HepG2 (cell line): ENCODE results near the gene CLDN9. TPM values are rescaled to one million over a fixed set of nuclear protein-coding genes. Genes with fewer than 3 reads are reported as not detected.

Source experiments
- FOXM1 ChIP-seq: sonication (generic); formaldehyde crosslinking; IDR thresholded peaks from 2 replicates; pipeline ENCODE4 v1.5.0; 2020; ENCODE audit warnings: missing genetic modification reagents
- HMG20B ChIP-seq: conservative IDR thresholded peaks from 2 replicates; pipeline ENCODE4 v1.6.1; 2016; ENCODE audit warnings: missing genetic modification reagents, missing compliant biosample characterization
- HNRNPLL ChIP-seq: fragments of 200-400 bp; formaldehyde crosslinking; IDR thresholded peaks from 2 replicates; pipeline ENCODE4 v1.6.1; 2017; ENCODE audit warnings: mild to moderate bottlenecking, low read depth, low read length; ENCODE audit not compliant: poor library complexity, severe bottlenecking
- MED1 ChIP-seq: sonication (generic); formaldehyde crosslinking; IDR thresholded peaks from 2 replicates; pipeline ENCODE4 v1.4.0; 2020; ENCODE audit warnings: missing genetic modification reagents
- NR2F2 ChIP-seq: IDR thresholded peaks from 2 replicates; pipeline ENCODE4 v1.6.1; 2012; ENCODE audit warnings: low read depth, inconsistent platforms, borderline replicate concordance
- PBX2 ChIP-seq: IDR thresholded peaks from 2 replicates; pipeline ENCODE4 v1.6.1; 2016; ENCODE audit warnings: control low read depth
- SMAD9 ChIP-seq: sonication (generic); formaldehyde crosslinking; IDR thresholded peaks from 2 replicates; pipeline ENCODE4 v1.5.1; 2020; ENCODE audit warnings: mild to moderate bottlenecking, missing genetic modification reagents
- SYNCRIP ChIP-seq: fragments of 200-400 bp; formaldehyde crosslinking; IDR thresholded peaks from 2 replicates; pipeline ENCODE4 v1.6.1; 2018; ENCODE audit warnings: mild to moderate bottlenecking, low read depth, low read length; ENCODE audit not compliant: insufficient read depth
- TEAD3 ChIP-seq: optimal IDR thresholded peaks from 2 replicates; pipeline ENCODE3; 2016; ENCODE audit warnings: borderline replicate concordance
- THAP11 ChIP-seq: IDR thresholded peaks from 2 replicates; pipeline ENCODE4 v1.6.1; 2016; ENCODE audit warnings: missing biosample characterization, missing genetic modification reagents
- U2AF2 ChIP-seq: fragments of 200-400 bp; formaldehyde crosslinking; IDR thresholded peaks from 2 replicates; pipeline ENCODE4 v1.6.1; 2017; ENCODE audit warnings: low read depth, mild to moderate bottlenecking, low read length
- ZBTB49 ChIP-seq: sonication (generic); formaldehyde crosslinking; IDR thresholded peaks from 2 replicates; pipeline ENCODE4 v1.4.0; 2020; ENCODE audit warnings: missing genetic modification reagents, borderline replicate concordance
- ZFP37 ChIP-seq: sonication (generic); formaldehyde crosslinking; IDR thresholded peaks from 2 replicates; pipeline ENCODE4 v1.4.0; 2020; ENCODE audit warnings: missing genetic modification reagents, borderline replicate concordance
- ZNF274 ChIP-seq: sonication (generic); formaldehyde crosslinking; IDR thresholded peaks from 2 replicates; pipeline ENCODE4 v1.5.1; 2020; ENCODE audit warnings: mild to moderate bottlenecking, missing genetic modification reagents
- ZNF281 ChIP-seq: sonication (generic); formaldehyde crosslinking; IDR thresholded peaks from 2 replicates; pipeline ENCODE4 v1.4.0; 2020; ENCODE audit warnings: missing genetic modification reagents, borderline replicate concordance
- ZNF33B ChIP-seq: sonication (generic); formaldehyde crosslinking; IDR thresholded peaks from 2 replicates; pipeline ENCODE4 v1.5.1; 2020; ENCODE audit warnings: mild to moderate bottlenecking, missing genetic modification reagents
- ZNF7 ChIP-seq: IDR thresholded peaks from 2 replicates; pipeline ENCODE4 v1.6.1; 2016; ENCODE audit warnings: missing biosample characterization, missing genetic modification reagents
- ZNF781 ChIP-seq: sonication (generic); formaldehyde crosslinking; IDR thresholded peaks from 2 replicates; pipeline ENCODE4 v1.5.1; 2020; ENCODE audit warnings: borderline replicate concordance, mild to moderate bottlenecking, missing genetic modification reagents; ENCODE audit errors: not compliant biosample characterization
- polyA plus RNA-seq, 8 experiments: library from polyadenylated mRNA; depleted of rRNA in 3 of 8; stranded (reverse) in 7 of 8; unstranded in 1 of 8; fragments of >200 nt; fragmentation: Illumina TruSeq in 4 of 8; extraction: Trizol in 4 of 8; gene quantifications; 2 replicates each; pipeline versions ENCODE4 v1.2.1 to v1.2.3, GENCODE V29; 2011 to 2016; ENCODE audit warnings: low read depth in 4 of 8, missing spikeins in 1 of 8, mixed read lengths in 1 of 8; ENCODE audit not compliant: insufficient read depth in 1 of 8
- total RNA-seq, 5 experiments: library from RNA; depleted of rRNA; stranded (reverse); fragments of >200 nt; fragmentation: Illumina TruSeq; extraction: Trizol; gene quantifications; 2 replicates each; pipeline ENCODE4 v1.2.3, GENCODE V29; 2016; ENCODE audit warnings: low read depth in 1 of 5
- TF ChIP-seq, protein P1 (sequence below): sonication (generic); formaldehyde crosslinking; IDR thresholded peaks from 2 replicates; pipeline ENCODE4 v1.4.0; 2020; ENCODE audit warnings: missing genetic modification reagents
- TF ChIP-seq, protein P2 (sequence below): sonication (generic); formaldehyde crosslinking; IDR thresholded peaks from 2 replicates; pipeline ENCODE4 v1.5.1; 2020; ENCODE audit warnings: mild to moderate bottlenecking, moderate library complexity, missing genetic modification reagents
- TF ChIP-seq, protein P3 (sequence below): sonication (generic); formaldehyde crosslinking; IDR thresholded peaks from 2 replicates; pipeline ENCODE4 v1.5.1; 2020; ENCODE audit warnings: missing genetic modification reagents, mild to moderate bottlenecking, borderline replicate concordance

The CLDN9 gene
- total and polyA plus RNA-seq, 2 of the 13 experiments (the other 11 are each of a cell fraction or from before 2014, with no cell fraction given) = 0.15 to 0.26 TPM

GRCh38 chr16:3004781-3005284, 7.9 kb upstream of the CLDN9 start (continued):
- TF ChIP-seq ZNF33B (CRISPR knock-in tag) (no peak), ZBTB49 (CRISPR knock-in tag) (no peak), ZNF274 (no peak), ZNF7 (CRISPR knock-in tag) (no peak), TEAD3 (CRISPR knock-in tag) (peak; percentile 16), ZNF281 (CRISPR knock-in tag) (no peak), SMAD9 (no peak), PBX2 (CRISPR knock-in tag) (no peak), NR2F2 (no peak), SYNCRIP (no peak), MED1 (CRISPR knock-in tag) (peak; percentile 26; the same call in 1 of the 2 replicates), U2AF2 (no peak), HNRNPLL (no peak), THAP11 (CRISPR knock-in tag) (no peak), ZNF781 (CRISPR knock-in tag) (no peak), ZFP37 (CRISPR knock-in tag) (no peak), FOXM1 (CRISPR knock-in tag) (no peak), HMG20B (CRISPR knock-in tag) (no peak)
- TF ChIP-seq, protein P1, sequence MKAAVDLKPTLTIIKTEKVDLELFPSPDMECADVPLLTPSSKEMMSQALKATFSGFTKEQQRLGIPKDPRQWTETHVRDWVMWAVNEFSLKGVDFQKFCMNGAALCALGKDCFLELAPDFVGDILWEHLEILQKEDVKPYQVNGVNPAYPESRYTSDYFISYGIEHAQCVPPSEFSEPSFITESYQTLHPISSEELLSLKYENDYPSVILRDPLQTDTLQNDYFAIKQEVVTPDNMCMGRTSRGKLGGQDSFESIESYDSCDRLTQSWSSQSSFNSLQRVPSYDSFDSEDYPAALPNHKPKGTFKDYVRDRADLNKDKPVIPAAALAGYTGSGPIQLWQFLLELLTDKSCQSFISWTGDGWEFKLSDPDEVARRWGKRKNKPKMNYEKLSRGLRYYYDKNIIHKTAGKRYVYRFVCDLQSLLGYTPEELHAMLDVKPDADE (CRISPR knock-in tag) = no peak
- TF ChIP-seq, protein P2, sequence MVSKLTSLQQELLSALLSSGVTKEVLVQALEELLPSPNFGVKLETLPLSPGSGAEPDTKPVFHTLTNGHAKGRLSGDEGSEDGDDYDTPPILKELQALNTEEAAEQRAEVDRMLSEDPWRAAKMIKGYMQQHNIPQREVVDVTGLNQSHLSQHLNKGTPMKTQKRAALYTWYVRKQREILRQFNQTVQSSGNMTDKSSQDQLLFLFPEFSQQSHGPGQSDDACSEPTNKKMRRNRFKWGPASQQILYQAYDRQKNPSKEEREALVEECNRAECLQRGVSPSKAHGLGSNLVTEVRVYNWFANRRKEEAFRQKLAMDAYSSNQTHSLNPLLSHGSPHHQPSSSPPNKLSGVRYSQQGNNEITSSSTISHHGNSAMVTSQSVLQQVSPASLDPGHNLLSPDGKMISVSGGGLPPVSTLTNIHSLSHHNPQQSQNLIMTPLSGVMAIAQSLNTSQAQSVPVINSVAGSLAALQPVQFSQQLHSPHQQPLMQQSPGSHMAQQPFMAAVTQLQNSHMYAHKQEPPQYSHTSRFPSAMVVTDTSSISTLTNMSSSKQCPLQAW (CRISPR knock-in tag) = peak; percentile 47; the same call in 1 of the 2 replicates
- TF ChIP-seq, protein P3, sequence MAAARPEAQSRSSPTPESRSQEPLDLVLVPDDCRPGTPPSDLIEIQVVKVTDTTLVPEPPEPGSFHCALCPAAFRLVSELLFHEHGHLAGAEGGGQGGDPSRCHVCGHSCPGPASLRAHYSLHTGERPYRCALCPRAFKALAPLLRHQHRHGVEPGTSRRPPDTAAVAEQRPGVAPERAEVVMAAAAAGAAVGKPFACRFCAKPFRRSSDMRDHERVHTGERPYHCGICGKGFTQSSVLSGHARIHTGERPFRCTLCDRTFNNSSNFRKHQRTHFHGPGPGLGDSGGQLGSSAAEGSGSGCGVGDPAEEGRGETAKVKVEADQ (CRISPR knock-in tag) = no peak; the same call in 1 of the 2 replicates
